ENCODE measurements around the gene SPATA31A5.
"Not testable (repeated sequence)": the region's sequence is repeated elsewhere in the genome, so short reads cannot be mapped to it uniquely, and the experiment has no call there.

Gene SPATA31A5

GRCh38 chr9:60914107-60914506 is at the start of gene SPATA31A5:
Gene SPATA31A5 (plus strand): TSS chr9:60914407. CDS start chr9:60914436, 29 bp downstream.
- not testable (repeated sequence) for H3K4me3 ChIP-seq (ENCODE audit: low read depth, low read length)

DNA sequence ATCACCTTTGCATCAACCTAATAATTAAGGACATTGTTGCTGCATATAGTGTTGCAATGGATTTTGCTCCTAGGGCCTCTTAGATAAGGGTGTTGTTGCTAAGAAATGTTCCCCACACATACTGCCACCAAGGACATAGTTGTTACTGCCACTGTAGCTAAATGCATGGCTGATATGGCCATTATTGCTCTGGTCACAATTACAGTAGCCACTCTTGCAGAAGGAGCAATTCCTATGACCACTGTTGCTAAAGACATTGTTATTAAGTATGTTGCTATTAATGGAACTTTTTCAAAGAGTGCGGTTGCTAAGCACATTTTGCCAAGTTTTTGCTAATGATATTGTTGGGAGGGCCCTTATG is 48.8 kb downstream of the SPATA31A5 start:
- H3K4me3 ChIP-seq (ENCODE audit: low read depth, low read length): not testable (repeated sequence)

- H3K4me3 ChIP-seq (ENCODE audit: low read depth, low read length): not testable (repeated sequence)
Measured at GRCh38 chr9:60966382-60966781, 52.2 kb downstream of the SPATA31A5 start.
